C4-2B (cell line): ENCODE measurements around the gene TBX19.

ENCODE experiments used
- CTCF ChIP-seq: fragments of 450-650 bp; conservative IDR thresholded peaks from 2 replicates; pipeline ENCODE4 v1.5.1; 2017; ENCODE audit warnings: mild to moderate bottlenecking
- ZFX ChIP-seq: fragments of 450-650 bp; IDR thresholded peaks from 2 replicates; pipeline ENCODE4 v1.6.1; 2017

DNA sequence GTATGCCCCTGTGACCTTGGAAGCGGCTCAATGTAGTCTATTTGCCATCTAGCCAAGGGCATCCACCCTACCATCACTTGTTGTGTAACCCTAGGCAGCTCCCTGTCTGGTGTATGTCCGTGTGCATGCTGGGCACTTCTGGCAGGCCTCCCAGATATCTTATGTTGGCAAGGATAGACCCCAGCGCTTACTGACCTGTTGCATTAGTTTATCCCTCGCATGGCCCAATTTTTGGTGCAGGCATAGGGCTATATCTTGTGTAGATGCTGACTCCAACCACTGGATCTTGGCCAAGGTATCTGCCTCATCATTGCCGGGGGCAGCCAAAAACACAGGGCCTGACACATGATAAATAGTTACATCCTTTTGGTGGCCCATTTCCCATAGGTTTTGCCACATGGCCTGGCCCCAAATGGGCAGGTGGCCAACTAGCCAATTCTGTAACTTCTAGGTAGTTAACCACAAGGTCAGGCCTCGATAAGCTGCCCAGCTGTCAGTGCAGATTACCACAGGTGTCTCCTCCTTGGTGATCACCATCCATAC lies 14.0 kb upstream of the TBX19 start:
- no peak for TF ChIP-seq CTCF
- TF ChIP-seq ZFX = no peak
